GM10266 (cell line): ENCODE data around the gene POLRMT.
A peak's percentile ranks its signal among the peaks of the same experiment; 100 is the strongest.

Source experiments
- DNase-seq: peaks from one replicate; pipeline ENCODE4 v3.0.0; 2012; ENCODE audit errors: extremely low spot score
- TF ChIP-seq, protein P1 (sequence below): IDR thresholded peaks from 2 replicates; pipeline ENCODE4 v1.5.1; 2012; ENCODE audit warnings: mild to moderate bottlenecking, low read depth; ENCODE audit not compliant: control insufficient read depth, insufficient read depth; ENCODE audit errors: missing control alignments

The POLRMT gene

DNA sequence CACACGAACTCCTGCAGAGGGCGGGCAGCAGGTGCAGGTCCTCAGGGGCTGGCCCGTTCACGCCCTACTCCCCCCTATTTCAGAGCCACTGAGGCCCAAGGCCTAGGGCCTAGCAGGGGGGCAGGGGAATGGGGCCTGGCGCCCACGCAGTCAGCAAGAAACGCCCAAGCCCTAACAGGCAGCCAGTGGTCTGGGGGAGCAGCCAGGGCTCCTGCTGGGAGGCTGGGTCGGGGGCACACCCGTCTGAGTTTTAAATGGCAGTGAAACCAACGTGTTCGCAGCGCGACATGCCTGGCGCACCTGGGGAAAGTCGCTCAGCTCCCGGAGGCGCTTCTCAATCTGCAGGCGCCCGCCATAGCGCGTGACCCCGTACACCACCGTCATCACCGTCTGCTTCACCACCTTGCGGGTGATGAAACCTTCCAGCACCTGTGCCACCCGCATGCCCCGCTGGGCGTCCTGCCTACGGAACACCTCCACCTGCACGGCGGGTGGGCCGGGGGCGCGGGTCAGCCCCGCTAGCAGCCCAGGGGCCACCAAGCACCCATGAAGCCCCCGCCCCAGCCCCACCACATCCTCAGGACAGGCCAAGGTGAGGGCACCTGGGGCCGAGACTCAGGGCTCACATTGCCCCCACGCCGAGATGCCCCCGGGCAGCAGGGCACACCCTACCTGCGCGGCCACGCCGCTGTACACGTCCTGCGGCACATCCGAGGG, 13.9 kb downstream of the POLRMT start:
- DNase-seq = no peak
- TF ChIP-seq, protein P1, sequence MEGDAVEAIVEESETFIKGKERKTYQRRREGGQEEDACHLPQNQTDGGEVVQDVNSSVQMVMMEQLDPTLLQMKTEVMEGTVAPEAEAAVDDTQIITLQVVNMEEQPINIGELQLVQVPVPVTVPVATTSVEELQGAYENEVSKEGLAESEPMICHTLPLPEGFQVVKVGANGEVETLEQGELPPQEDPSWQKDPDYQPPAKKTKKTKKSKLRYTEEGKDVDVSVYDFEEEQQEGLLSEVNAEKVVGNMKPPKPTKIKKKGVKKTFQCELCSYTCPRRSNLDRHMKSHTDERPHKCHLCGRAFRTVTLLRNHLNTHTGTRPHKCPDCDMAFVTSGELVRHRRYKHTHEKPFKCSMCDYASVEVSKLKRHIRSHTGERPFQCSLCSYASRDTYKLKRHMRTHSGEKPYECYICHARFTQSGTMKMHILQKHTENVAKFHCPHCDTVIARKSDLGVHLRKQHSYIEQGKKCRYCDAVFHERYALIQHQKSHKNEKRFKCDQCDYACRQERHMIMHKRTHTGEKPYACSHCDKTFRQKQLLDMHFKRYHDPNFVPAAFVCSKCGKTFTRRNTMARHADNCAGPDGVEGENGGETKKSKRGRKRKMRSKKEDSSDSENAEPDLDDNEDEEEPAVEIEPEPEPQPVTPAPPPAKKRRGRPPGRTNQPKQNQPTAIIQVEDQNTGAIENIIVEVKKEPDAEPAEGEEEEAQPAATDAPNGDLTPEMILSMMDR = no peak

GRCh38 chr19:618674-619285, 14.6 kb downstream of the POLRMT start:
- TF ChIP-seq, protein P1 = no peak
- DNase-seq = no peak

DNA sequence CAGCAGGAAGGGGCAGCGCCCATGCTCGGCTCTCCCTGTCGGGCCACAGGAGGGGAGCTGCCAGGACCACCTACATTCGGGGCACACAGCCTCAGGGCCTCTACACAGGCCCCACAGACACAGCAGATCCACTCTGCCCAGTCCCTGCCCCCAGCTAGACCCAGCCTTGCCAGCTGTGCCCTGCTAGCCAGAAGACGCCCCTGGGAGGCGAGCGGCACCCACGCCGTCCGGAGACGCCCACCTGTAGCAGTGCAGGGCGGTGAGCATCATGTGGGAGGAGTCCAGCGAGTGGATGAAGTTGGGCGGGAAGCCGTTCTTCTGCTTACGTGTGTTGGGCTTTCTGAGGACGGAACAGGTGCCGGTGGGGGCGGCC, 15.1 kb downstream of the POLRMT start:
- TF ChIP-seq, protein P1 = no peak
- no peak for DNase-seq

GRCh38 chr19:617551-618246, 15.6 kb downstream of the POLRMT start:
- TF ChIP-seq, protein P1 = no peak
- DNase-seq = peak; percentile 38

- TF ChIP-seq, protein P1 = no peak
- peak; percentile 36 for DNase-seq
Measured at GRCh38 chr19:616747-617526, 16.4 kb downstream of the POLRMT start.

GRCh38 chr19:616062-616700, 17.2 kb downstream of the POLRMT start:
- no peak for DNase-seq
- TF ChIP-seq, protein P1 = no peak
